Smooth muscle cell (in vitro differentiated cells): ENCODE results near the gene AEBP1. TPM values are rescaled to one million over a fixed set of nuclear protein-coding genes. Genes with fewer than 3 reads are reported as not detected.

Experiments used
- DNase-seq: peaks from one replicate; lab custom pipeline; 2025; ENCODE audit not compliant: unreplicated experiment; lab: John Stamatoyannopoulos, UW
- H2AFZ ChIP-seq: fragments of 200-600 bp; sonication (generic); 2 replicates; pipeline ENCODE4 v1.6.0; 2016; ENCODE audit warnings: antibody characterized with exemption, low read depth, mild to moderate bottlenecking
- H3F3A ChIP-seq: fragments of 200-600 bp; sonication (generic); 2 replicates; pipeline ENCODE4 v1.6.0; 2017; ENCODE audit warnings: antibody characterized with exemption, low read depth
- H3K27ac ChIP-seq: fragments of 200-600 bp; sonication (generic); 2 replicates; pipeline ENCODE4 v1.5.1; 2016; ENCODE audit warnings: low read depth, mild to moderate bottlenecking
- H3K27me3 ChIP-seq: fragments of 200-600 bp; sonication (generic); 2 replicates; pipeline ENCODE4 v1.6.1; 2016; ENCODE audit warnings: low read depth, mild to moderate bottlenecking
- H3K36me3 ChIP-seq: fragments of 200-600 bp; sonication (generic); 2 replicates; pipeline ENCODE4 v1.5.1; 2016; ENCODE audit warnings: low read depth
- H3K4me1 ChIP-seq: fragments of 200-600 bp; sonication (generic); 2 replicates; pipeline ENCODE4 v1.5.1; 2016; ENCODE audit warnings: low read depth
- H3K4me2 ChIP-seq: fragments of 200-600 bp; sonication (generic); 2 replicates; pipeline ENCODE4 v1.6.0; 2016; ENCODE audit warnings: mild to moderate bottlenecking
- H3K4me3 ChIP-seq: fragments of 200-600 bp; sonication (generic); 2 replicates; pipeline ENCODE4 v1.5.1; 2016; ENCODE audit warnings: mild to moderate bottlenecking
- H3K79me2 ChIP-seq: fragments of 200-600 bp; sonication (generic); 2 replicates; pipeline ENCODE4 v1.6.0; 2016; ENCODE audit warnings: low read depth, mild to moderate bottlenecking
- H3K9ac ChIP-seq: fragments of 200-600 bp; sonication (generic); 2 replicates; pipeline ENCODE4 v1.6.0; 2016; ENCODE audit warnings: low read depth
- H3K9me3 ChIP-seq: fragments of 200-600 bp; sonication (generic); replicated peaks from 2 replicates; pipeline ENCODE4 v1.5.1; 2016; ENCODE audit warnings: low read depth
- H4K20me1 ChIP-seq: fragments of 200-600 bp; sonication (generic); 2 replicates; pipeline ENCODE4 v1.6.0; 2016; ENCODE audit warnings: low read depth
- CTCF ChIP-seq: fragments of 200-600 bp; sonication (generic); IDR thresholded peaks from 2 replicates; pipeline ENCODE4 v1.5.1; 2017; ENCODE audit warnings: borderline replicate concordance, mild to moderate bottlenecking, antibody characterized with exemption; ENCODE audit not compliant: insufficient read depth, poor library complexity, severe bottlenecking
- WGBS: methylation state at CpG from one replicate; pipeline ENCODE4 v1.1.7; 2016; ENCODE audit warnings: low lambda C conversion rate; 5-methylcytosine and 5-hydroxymethylcytosine counted together
- polyA plus RNA-seq: library from polyadenylated mRNA; unstranded; fragments of >200 nt; fragmentation: Nextera tagmentation; extraction: Ambion mirVana; gene quantifications from 2 replicates; pipeline ENCODE4 v1.2.1, GENCODE V29; 2016
- total RNA-seq: library from RNA; depleted of rRNA; stranded (reverse); fragments of >200 nt; gene quantifications from 2 replicates; pipeline ENCODE4 v1.2.3, GENCODE V29; 2014

The AEBP1 gene
- total RNA-seq (36.6 and 39.7 TPM in 2 replicates), polyA plus RNA-seq (141 and 163 TPM in 2 replicates)

- no peak for TF ChIP-seq CTCF
- 4% methylated on average over 34 of the region's 87 CpGs for WGBS
- no peaks in the 10 kb centered on the region for H3K9me3 ChIP-seq
- H3K4me1 ChIP-seq = no peaks in the 10 kb centered on the region
- no peaks in the 10 kb centered on the region for H3K36me3 ChIP-seq
- no peaks in the 10 kb centered on the region for H3K27me3 ChIP-seq
- peak within 1 kb of the TSS; percentile 76 for H2AFZ ChIP-seq
- H3K9ac ChIP-seq = peak within 1 kb of the TSS; percentile 87
- H3K4me3 ChIP-seq = peak within 1 kb of the TSS; percentile 84
- peaks cover 23% of the 10 kb centered on the region for H3K79me2 ChIP-seq
- no peak for DNase-seq
- H3K27ac ChIP-seq = peak within 1 kb of the TSS; percentile 78
- H4K20me1 ChIP-seq = peaks cover 18% of the 10 kb centered on the region
- H3F3A ChIP-seq = peaks cover 22% of the 10 kb centered on the region
- H3K4me2 ChIP-seq = peak within 1 kb of the TSS; percentile 94
Observed at GRCh38 chr7:44103923-44104859, at the start of gene AEBP1. Gene AEBP1, plus strand, starts transcription at chr7:44104345. Its CDS starts 321 bp downstream, at chr7:44104666.

GRCh38 chr7:44056681-44057080 is 47.5 kb upstream of the AEBP1 start:
- no peaks in the 10 kb centered on the region for H3K9me3 ChIP-seq
- no peak overlapping the region for H2AFZ ChIP-seq
- H3K27me3 ChIP-seq = no peaks in the 10 kb centered on the region
- H3F3A ChIP-seq = no peaks in the 10 kb centered on the region
- peaks cover 6% of the 10 kb centered on the region for H3K36me3 ChIP-seq
- 96% methylated on average over 7 of the region's 7 CpGs for WGBS
- TF ChIP-seq CTCF = no peak
- H3K79me2 ChIP-seq = peaks cover 3% of the 10 kb centered on the region
- DNase-seq = no peak
- H3K4me1 ChIP-seq = no peaks in the 10 kb centered on the region
- no peak overlapping the region for H3K27ac ChIP-seq
- no peak overlapping the region for H3K9ac ChIP-seq
- peaks cover 62% of the 10 kb centered on the region for H4K20me1 ChIP-seq
- no peak overlapping the region for H3K4me2 ChIP-seq
- no peak overlapping the region for H3K4me3 ChIP-seq

GRCh38 chr7:44057181-44057848 is 46.8 kb upstream of the AEBP1 start:
- no peak for TF ChIP-seq CTCF
- Histone ChIP-seq H3K9ac (no peak overlapping the region), H3K4me3 (no peak overlapping the region), H3K9me3 (no peaks in the 10 kb centered on the region), H4K20me1 (peaks cover 56% of the 10 kb centered on the region), H3F3A (no peaks in the 10 kb centered on the region), H3K4me2 (no peak overlapping the region), H3K4me1 (no peaks in the 10 kb centered on the region), H3K36me3 (peaks cover 6% of the 10 kb centered on the region), H3K27ac (no peak overlapping the region), H3K27me3 (no peaks in the 10 kb centered on the region), H3K79me2 (peaks cover 3% of the 10 kb centered on the region), H2AFZ (no peak overlapping the region)
- WGBS = 92% methylated on average over 11 of the region's 11 CpGs
- DNase-seq = no peak
